ENCODE data around the gene AFMID. TPM values are rescaled to one million over a fixed set of nuclear protein-coding genes. Genes with fewer than 3 reads are reported as not detected.

Gene AFMID
- total and polyA plus RNA-seq, 2 donors (not counting 3 experiments of a cell fraction or from before 2014, with no cell fraction given): 33.5 to 42.9 TPM

DNA sequence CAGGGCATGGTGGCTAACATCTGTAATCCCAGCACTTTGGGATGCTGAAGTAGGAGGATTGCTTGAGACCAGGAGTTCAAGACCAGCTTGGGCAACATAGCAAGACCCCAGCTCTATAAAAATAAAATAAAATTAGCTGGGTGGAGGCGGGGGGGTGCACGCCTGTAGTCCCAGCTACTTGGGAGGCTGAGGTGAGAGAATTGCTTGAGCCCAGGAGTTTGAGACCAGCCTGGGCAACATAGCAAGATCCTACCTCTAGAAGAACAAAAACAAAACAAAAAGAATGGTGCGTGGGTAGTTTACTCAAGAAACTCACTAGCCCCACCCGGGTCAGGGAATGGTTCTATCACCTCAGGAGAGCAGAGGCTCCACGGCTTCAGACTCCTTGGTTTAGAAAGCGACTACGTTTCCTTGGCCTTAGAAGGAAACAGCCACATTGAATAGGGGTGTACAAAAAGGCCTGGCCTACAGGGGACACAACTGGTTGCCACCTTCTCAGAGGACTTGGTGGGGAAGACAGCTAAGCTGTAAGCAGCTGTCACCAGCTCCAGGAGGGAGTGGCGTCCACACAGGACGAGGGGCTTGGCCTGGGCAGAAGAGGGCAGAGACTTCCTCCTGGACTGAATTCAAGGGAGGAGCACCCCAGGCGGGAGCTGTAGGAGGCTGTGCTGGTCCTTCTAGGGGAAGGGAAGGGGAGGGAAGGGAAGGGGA, 1.0 kb upstream of the AFMID start:
- Histone ChIP-seq H3K27me3 (ENCODE audit: control insufficient read depth in 2 of 2, insufficient read depth in 2 of 2, low read length in 2 of 2) (no peaks in the 10 kb centered on the region), H3K36me3 (ENCODE audit: control insufficient read depth in 2 of 2, extremely low read depth in 1 of 2, insufficient read depth in 2 of 2, low read length in 2 of 2) (peaks cover 0 to 2% of the 10 kb centered on the region in 2 experiments), H3K27ac (ENCODE audit: insufficient read depth, low read depth, low read length) (no peak overlapping the region), H3K9me3 (replicated peaks; ENCODE audit: control insufficient read depth, insufficient read depth, low read length) (no peaks in the 10 kb centered on the region), H3K4me1 (ENCODE audit: control insufficient read depth, extremely low read depth, insufficient read depth, low read length) (peaks cover 11% of the 10 kb centered on the region), H3K9ac (replicated peaks; ENCODE audit: extremely low read depth, insufficient read depth, low read length) (peak overlapping the region; percentile 62), H2AFZ (ENCODE audit: low read depth, low read length) (peak overlapping the region; percentile 75), H3K4me3 (replicated peaks in 1 of 3; ENCODE audit: insufficient read depth in 1 of 3, low read depth in 1 of 3, low read length in 3 of 3) (peak overlapping the region in 2 of 3 experiments; percentile 24 to 68), H3K9me1 (replicated peaks; ENCODE audit: control insufficient read depth, extremely low read depth, insufficient read depth, low read length) (no peaks in the 10 kb centered on the region), H4K20me1 (replicated peaks; ENCODE audit: control insufficient read depth, extremely low read depth, insufficient read depth, low read length) (no peaks in the 10 kb centered on the region), H3K4me2 (ENCODE audit: insufficient read depth, low read length) (peak overlapping the region; percentile 86), H3K79me2 (ENCODE audit: control insufficient read depth, insufficient read depth, low read length) (peaks cover 19% of the 10 kb centered on the region)
- dilution Hi-C loops (cut with MboI; ENCODE audit: extremely low pct_ligation_motif_present, low sequenced_read_pairs) (no loop called here), intact Hi-C loops (cut with micrococcal nuclease) (loop anchor here (5.0 kb wide), 2 partner anchors 229 to 354 kb away; partner anchors contain the start of gene TNRC6C)
- DNase-seq (ENCODE audit: low read depth, low spot score) (no peak), FAIRE-seq (peak; percentile 66)
- TSS peak; percentile 25 for BruUV-seq (replicated peaks)
- no peak for TF ChIP-seq EZH2 (IDR thresholded peaks at IDR 0.05; ENCODE audit: borderline replicate concordance, low read depth, low read length, severe bottlenecking)
- no peak for TF ChIP-seq GATA2 (IDR thresholded peaks at IDR 0.05; ENCODE audit: insufficient read depth, insufficient read length, low read depth, low read length)
- TF ChIP-seq, protein P1, sequence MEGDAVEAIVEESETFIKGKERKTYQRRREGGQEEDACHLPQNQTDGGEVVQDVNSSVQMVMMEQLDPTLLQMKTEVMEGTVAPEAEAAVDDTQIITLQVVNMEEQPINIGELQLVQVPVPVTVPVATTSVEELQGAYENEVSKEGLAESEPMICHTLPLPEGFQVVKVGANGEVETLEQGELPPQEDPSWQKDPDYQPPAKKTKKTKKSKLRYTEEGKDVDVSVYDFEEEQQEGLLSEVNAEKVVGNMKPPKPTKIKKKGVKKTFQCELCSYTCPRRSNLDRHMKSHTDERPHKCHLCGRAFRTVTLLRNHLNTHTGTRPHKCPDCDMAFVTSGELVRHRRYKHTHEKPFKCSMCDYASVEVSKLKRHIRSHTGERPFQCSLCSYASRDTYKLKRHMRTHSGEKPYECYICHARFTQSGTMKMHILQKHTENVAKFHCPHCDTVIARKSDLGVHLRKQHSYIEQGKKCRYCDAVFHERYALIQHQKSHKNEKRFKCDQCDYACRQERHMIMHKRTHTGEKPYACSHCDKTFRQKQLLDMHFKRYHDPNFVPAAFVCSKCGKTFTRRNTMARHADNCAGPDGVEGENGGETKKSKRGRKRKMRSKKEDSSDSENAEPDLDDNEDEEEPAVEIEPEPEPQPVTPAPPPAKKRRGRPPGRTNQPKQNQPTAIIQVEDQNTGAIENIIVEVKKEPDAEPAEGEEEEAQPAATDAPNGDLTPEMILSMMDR (IDR thresholded peaks at IDR 0.05; ENCODE audit: extremely low read depth in 1 of 2, insufficient read depth in 1 of 2, low read depth in 1 of 2, low read length in 2 of 2): no peak
- no peak for TF ChIP-seq MYC (IDR thresholded peaks at IDR 0.05; ENCODE audit: low read depth, low read length)
- no peak for TF ChIP-seq FOS (IDR thresholded peaks at IDR 0.05; ENCODE audit: borderline replicate concordance, insufficient read depth, low read length)
- TF ChIP-seq JUN (IDR thresholded peaks at IDR 0.05; ENCODE audit: borderline replicate concordance, insufficient read depth, insufficient read length, low read depth): no peak
- no peak for TF ChIP-seq POLR2AphosphoS5 (IDR thresholded peaks at IDR 0.05; ENCODE audit: insufficient read depth, low read depth, low read length)
- TF ChIP-seq, protein P2, sequence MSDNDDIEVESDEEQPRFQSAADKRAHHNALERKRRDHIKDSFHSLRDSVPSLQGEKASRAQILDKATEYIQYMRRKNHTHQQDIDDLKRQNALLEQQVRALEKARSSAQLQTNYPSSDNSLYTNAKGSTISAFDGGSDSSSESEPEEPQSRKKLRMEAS (IDR thresholded peaks at IDR 0.05; ENCODE audit: insufficient read depth, insufficient read length): no peak
- no peak for TF ChIP-seq POLR2A (IDR thresholded peaks at IDR 0.05; ENCODE audit: low read depth, low read length)
- CTCF ChIA-PET: interaction anchor here (0.6 to 3.3 kb wide), 8 partner anchors 8 to 236 kb away, joined by 3 to 24 read pairs (median 6); no protein-coding TSS in a partner anchor
- POLR2A ChIA-PET: interaction anchor here (0.7 to 1.7 kb wide), 3 partner anchors 10 to 91 kb away, joined by 3 to 5 read pairs (median 3); no protein-coding TSS in a partner anchor
